Fibroblast of skin of left biceps (primary cell): ENCODE data around the gene LRRC45.
"Not testable (repeated sequence)": the region's sequence is repeated elsewhere in the genome, so short reads cannot be mapped to it uniquely, and the experiment has no call there.

Source experiments
- DNase-seq, 2 experiments: peaks; one replicate each; pipeline ENCODE4 v3.0.0-alpha.2; 2013; ENCODE audit warnings: low read depth in 2 of 2

LRRC45 gene

DNA sequence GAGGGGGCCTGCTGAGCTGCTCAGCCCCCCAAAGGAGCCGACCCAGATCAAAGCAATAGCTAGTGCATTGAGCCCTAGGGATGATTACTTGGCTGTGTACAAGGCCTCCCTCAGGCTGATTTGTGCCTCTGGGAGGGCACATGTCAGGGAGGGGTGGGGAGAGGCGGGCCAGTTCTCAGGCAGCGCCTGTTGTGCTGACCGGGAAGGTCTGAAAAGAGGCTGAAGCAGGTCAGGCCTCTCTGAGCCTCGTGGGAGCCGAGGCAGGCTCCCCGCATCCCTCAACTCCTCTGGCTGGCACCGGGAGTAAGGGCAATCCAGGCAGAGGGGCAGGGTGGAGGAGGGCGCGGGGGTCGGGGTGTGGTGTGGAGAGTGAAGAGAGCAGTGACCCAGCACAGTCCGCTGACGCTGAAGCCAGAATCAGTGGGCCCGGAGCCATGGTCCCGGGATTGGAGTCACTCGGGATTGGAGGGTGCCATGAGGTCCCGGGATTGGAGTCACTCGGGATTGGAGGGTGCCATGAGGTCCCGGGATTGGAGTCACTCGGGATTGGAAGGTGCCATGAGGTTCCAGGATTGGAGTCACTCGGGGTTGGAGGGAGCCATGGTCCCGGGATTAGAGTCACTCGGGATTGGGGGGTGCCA is 11.4 kb downstream of the LRRC45 start:
- DNase-seq = no peak

DNA sequence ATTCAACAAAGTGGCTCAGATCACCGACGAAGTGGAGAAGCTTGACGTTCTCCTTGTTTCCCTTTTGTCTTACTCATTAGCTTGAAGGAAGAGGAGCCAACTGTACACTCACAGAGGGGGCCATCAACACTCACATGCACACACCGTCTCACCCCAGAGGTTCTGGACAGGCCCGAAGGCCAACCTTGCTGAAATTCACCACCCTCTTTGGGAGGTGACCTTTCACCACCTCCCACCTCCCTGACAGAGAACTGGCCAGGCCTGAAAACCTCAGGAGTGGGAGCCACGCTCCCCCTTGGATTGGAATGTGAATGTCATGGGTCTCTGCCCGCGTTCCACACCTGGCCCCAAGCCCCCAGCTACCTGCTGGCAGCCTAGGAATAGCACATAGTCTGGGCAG is 12.4 kb downstream of the LRRC45 start:
- DNase-seq = no peak

DNA sequence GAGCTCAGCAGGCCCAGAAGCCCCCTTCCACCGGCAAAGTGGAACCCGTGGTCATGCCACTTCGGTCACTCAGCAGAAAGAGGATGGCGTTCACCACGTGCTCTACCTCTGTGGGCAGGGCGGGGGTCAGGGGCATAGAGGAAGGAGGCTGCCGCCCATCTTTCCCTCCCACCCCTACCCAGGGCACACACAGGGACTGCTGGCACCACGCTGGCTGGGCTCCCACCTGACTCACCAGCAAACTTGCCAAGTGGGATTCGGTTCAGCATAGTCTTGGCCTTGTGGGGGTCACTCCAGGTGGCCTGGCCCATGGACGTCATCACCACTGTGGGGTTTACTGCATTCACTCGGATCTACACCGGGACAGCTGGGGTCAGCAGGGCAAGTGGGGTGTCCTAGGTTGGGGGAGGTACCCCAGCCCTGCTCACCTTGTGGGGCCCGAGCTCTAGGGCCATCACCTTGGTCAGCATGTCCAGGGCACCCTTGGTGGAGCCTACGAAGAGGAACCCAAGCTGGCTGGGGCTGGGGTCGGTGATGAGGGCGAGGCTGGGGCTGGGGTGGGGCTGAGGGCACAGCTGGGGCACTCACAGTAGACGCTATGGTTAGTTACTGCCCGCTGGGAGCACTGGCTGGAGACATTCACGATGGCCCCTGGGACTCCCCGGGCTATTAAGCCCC is 13.0 kb downstream of the LRRC45 start:
- no peak for DNase-seq

DNA sequence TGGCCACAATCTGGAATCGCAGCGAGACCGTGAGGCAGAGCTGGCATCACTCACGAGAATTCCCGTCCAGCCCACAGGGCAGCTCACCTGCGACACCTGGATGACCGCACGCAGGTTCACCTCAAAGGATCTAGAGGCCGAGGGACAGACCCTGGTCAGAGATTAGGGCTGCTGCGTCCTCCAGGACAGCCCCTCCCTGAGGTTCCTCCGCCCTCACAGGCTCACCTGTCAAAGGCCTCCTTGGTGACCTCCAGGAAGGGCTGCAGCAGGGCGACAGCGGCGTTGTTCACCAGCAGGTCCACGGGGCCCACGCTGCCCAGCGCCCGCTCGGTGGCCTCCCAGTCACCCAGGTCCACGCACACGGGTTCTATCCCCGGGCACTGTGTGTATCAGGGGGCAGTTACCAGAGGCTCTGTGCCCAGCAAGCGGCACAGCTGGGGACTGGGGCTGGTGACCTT is 13.6 kb downstream of the LRRC45 start:
- DNase-seq = no peak

DNA sequence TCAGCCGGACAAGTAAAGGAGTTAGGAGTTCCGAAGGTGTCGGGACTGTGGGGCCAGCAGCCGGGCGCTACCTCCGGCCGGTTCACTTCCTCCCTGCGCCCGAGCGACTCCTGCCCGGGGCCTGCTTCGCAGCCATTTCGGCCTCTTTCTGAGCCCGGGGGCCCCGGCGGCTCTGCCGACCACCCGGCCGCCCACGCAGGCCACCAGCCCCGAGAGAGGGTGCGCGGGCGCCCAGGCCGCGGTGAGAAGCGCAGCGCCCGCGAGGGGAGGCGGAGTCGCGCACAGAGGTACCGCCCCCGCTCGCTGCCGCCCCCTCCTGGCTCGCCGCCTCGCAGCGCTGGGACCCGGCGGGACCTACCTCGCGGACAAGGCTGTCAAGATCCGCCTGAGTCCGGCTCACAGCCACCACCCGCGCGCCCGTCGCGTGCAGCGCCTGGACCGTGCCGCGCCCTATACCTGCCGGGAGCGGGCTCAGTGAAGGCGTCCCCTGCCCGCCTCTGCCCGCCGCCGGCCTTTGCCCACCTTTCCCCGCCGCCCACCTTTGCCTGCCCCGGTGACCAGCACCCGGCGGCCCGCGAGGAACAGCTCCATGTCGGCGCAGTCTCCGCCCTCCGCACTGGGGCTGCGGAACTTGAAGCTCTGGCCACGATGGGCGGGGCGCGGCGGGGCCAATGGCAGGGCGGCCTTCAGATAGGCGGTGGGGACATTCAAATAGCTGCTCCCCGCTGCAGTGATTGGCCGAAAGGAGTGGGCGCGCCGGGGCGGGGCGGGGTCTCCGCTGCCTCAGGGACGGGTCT is 14.2 kb downstream of the LRRC45 start, which contains the start of gene DCXR:
DCXR (minus strand) TSS at position 606 of the 797 bp plus-strand sequence; CDS start at position 591, 15 bp downstream.
- peak; percentile 78 to 83 for DNase-seq

DNA sequence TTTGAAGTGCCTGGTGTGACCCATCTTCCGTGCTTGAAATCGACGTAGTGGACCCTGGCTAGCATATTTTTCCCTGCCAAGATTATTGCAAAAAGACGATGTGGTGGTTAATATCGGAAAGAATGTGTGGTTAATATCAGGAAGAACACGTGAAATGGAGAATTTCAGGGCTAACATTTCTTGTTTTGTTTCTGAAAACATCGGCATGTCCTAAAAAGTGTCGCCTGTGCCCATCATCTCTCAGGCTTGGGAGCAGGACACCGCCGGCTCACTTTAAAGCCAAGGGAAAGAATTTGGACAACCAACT is 14.7 kb downstream of the LRRC45 start:
- no peak for DNase-seq

DNA sequence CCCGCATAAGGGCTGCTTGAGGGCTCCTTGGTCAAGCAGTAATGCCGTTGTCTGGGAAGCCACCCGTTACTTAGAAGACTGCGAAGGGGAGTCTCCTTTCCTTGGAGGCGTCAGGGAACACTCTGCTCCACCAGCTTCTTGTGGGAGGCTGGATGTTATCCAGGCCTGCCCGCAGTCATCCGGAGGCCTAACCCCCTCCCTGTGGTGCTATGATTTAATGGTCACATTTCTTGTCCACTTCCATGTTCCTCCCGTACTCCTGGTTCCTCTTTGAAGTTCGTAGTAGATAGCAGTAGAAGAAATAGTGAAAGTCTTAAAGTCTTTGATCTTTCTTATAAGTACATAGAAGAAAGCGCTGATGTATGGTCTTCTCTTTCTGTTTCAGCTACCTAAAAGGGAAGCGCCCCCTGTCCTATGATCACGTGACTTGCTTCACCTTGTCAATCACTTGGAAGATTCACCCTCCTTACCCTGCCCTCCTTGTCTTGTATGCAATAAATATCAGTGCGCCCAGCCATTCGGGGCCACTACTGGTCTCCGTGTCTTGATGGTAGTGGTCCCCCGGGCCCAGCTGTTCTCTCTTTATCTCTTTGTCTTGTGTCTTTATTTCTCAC is 15.8 kb downstream of the LRRC45 start:
- DNase-seq = not testable (repeated sequence)

DNA sequence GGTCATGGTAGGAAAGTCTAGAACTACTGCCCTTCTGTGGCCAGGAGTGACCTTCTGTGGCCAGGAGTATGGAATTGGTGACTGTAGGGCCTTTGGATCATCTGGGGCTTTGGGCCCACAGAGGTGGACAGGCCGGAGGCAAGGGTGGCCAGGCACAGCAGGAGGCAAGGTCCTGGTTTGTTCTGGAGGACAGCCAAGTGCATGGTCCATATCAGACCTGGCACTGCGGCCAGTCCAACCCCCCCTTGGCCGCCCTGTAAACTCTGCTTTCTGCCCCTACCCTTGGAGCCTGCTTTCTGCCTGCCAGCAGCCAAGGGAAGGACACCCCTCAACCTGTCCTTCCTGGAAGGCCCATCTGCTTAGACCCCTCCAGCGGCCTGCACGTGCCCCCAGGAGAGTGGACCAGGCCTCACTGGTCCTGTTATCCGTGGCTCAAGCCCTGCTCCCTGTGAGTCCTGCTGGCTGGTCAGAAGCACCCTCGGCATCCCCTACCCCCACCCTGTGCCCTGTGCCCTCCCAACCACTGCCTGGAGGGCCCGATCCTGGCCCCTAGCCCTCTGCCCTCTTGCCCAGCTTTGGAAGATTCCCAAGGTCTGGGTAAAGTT is 16.7 kb downstream of the LRRC45 start:
- no peak for DNase-seq

DNA sequence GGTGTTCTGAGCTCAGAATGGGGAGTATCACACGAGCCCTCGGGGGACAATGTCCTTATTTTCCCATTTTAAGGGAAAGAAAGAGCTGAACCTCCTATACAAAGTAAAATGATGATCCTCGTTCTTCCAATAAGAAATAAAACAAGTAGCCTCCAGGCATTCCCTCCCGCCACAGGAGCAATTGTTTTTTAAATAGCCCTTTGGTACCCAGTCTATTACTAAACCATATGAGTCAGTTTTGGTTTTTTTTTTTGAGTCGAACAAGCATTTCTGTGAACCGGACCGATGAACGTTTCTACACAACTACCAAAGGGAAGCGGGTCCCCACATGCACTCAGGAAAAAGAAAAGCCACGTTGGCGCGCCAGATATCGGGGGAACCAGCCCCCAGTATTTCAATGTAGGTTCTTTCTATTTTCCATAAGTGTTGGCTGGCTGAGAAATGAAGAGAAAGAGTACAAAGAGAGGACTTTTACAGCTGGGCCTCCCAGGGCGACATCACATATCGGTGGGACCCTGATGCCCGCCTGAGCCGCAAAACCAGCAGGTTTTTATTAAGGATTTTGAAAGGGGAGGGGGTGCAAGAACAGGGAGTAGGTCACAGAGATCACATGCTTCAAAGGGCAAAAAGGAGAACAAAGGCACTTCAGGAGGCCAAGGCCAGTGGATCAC is 18.2 kb downstream of the LRRC45 start:
- no peak for DNase-seq

DNA sequence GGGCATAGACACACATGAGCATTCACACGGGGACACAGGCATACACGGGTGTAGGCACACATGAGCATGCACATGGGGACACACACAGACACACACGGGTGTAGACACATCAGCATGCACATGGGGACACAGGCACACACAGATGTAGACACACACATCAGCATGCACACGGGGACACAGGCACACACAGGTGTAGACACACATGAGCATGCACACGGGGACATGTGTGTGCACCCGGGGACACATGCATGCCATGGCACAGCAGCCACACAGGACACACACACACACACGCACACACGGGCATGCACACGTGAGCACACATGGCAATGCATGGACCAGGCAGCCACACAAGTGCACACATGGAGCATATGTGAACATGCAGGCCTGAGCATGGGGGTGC is 19.5 kb downstream of the LRRC45 start:
- no peak for DNase-seq

DNA sequence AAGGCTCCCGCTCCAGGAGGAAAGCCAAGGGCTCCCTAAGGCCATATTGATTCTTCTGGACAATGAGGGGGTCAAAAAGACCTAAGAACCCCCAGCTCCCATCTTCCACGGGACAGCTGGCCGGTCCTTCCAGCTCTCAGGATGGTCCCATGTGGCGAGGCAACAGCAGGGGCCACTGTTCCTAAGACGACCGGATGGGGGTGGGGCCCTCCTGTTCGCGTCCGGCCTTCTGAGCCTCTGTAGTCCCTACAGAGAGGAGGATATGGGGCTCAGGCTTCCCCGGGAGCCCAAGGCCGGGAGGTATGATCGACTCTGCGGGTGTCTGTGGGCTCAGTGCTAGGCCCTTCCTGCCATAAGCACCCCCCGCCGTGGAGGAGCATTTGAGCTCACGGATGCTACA is 20.4 kb downstream of the LRRC45 start:
- no peak for DNase-seq

DNA sequence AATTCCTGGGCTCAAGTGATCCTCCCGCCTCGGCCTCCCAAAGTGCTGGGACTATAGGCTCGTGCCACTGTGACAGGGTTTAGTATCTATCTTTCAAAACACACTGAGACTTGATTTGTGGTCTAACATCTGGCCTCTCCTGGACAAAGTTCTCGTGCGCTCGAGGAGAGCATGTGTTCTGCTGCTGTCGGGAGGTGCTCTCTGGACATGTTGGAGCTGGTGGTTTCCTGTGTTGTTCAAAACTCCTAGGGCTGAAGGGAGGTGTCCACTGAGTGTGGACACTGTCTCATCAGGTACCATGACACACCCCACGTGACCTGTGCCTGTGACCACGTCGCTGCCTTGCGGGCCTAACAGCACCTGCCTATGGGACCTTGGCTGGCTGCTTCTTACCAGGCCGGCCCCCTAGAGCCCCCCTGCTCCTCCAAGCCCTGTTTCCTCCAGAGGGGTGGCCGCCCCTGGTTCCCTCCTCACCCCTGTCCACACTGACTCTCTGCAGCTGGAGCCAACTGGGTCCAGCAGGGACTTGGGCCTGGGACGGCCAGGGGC is 22.9 kb downstream of the LRRC45 start:
- DNase-seq = no peak

DNA sequence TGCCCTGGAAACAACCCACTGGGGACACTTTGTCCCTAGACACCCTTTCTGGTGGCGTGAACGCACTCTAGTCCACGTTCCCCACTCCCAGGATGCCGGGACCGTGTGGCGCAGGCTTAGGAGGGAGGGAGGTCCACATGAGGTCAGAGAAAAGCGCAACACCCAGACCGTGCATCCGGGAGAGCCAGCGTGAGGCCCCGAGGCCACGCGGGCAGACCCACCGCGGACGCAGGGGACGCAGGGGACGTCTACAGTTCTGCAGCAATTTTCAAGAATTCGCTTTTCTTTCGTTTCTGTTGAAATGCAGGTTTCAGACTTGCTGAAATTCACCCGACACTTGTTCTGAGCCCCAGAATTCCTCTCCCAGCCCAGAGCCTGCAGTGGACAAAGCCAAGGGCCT is 23.8 kb downstream of the LRRC45 start:
- no peak for DNase-seq

DNA sequence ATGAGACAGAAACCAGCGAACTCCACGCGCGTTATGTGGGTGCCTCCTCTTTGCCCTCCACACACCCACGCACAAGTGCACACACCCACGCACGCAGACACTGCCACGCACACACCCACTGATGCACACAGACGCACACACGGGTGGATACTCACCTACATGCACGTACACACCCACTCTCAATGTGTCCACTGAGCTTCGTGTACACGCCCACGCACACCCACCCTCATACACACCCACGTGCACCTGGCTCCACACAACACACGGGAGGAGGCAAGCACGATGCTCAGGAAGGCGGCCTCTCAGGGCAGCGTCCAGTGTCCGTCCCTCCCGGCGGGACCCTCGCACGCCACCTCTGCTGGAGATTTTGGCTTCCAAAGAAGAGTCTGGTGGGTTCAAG is 24.3 kb downstream of the LRRC45 start:
- DNase-seq = no peak

DNA sequence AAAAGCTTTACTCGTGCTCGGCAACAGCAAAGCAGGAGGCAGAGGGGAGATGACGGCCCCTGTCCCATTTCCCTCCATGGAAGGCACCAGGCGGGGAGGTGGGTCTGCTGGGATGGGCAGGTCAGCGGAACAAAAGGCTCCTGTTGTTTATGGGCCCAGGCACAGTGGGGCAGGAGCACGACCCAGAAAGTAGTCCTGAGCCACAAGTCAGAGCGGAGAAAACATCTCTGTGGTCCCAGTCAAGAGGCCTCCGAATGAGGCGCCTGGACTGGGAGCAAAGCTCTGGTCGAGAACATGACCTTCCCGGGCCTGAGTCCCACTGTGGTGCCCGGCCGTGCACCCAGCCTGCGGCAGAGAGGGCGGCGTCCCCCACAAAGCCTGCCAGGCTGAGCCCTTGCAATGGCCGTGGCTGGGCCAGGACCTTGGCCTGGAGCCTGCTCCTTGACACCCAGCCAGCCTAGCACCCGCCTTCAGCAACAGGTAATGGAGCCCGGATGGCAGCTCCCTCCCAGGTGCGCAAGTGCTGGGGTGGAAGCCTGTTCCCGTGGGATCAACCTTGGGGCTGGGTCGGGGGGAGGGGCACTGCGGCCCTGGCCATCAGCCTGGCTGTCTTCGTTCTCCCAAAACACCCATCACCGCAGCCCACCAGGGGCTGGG is 24.9 kb downstream of the LRRC45 start:
- no peak for DNase-seq

DNA sequence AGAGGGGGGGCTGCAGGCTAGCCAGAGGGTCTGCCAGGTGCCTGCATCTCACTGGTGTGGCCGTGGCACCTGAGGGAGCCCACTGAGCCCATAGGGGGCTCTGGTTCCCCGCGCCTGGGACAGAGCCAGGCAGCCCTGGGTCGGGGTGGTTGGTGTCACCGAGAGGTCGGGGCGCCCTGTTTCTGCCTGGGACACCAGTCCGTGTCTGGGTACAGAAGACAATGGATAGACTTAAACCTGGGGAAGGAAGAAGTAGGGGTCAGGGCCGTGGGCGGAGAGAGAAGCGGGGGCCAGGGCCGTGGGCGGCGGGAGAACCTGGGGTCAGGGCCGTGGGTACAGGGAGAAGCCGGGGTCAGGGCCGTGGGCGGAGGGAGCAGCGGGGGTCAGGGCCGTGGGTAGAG is 25.5 kb downstream of the LRRC45 start:
- no peak for DNase-seq

DNA sequence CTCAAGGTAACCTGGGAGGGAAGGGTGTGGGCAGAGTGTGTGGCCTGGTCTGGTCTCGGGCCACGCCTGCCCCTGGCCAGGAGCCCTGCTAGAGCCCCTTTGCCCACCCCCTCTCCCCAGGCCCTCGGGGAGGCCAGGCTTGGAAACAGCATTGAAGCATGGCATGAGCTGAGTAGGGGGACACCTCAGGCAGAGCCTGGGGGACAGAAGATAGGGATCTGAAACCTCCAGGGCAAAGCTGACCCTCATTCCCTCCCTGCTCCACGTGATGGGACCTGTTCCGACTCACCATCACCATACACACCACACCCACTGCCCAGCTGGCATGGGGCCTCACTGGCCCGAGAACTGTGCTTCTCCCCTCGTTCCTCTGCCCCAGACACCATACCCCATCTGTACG is 26.0 kb downstream of the LRRC45 start:
- DNase-seq = no peak

DNA sequence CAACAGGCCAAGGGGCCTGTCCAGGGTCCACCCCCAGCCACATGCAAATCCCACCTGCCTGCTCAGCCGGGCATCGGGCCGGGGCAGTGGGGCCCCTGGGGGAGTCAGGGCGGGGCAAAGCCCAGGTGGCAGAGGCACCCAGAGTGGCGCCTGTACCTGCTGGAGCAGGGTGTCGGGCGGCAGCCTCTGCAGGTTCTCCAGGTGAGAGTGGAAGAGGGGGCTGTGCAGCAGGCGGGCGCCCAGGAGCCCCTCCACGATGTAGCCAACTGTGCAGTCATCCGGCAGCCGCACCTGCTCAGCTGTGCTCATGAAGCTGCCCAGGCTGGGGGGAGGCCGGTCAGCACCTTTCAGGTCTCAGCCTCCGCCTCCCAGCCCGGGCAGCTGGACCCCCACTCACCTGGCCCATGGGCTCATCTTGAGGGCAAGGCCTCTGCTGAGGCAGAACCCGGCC is 26.4 kb downstream of the LRRC45 start:
- no peak for DNase-seq

DNA sequence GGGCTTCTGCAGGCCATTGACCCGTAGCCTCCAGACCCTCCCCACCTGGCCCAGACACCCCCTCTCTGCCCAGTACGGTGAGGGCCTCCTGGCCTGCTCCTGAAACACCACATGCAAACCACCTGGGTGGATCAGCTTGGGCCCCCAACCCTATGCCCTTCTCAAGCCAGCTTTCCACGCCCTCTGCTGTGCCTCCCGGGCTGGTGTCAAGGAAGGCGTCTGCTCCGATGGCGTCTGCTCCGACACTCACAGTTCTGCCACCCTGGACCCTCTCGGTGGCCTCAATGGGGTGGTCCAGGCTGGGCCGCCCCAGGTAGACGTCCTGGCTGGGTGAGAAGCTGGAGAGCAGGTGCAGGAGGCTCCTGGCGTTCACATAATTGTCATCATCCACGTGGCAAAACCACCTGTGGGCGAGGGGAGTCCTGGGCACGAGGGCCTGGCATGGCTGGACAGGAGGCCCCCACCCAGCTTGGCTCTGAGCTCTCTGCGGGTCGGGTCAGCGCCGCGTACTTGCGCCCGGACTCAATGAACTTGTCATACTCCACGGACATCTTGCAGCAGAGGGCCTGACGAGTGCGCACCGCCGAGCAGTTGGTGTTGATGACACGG is 27.2 kb downstream of the LRRC45 start:
- no peak for DNase-seq
